ENCODE results near the gene SLC36A1.
A peak's percentile ranks its signal among the peaks of the same experiment; 100 is the strongest.
"Not testable (repeated sequence)": the region's sequence is repeated elsewhere in the genome, so short reads cannot be mapped to it uniquely, and the experiment has no call there.

The SLC36A1 gene

GRCh38 chr5:151447174-151448037, at the start of gene SLC36A1:
TSS of gene SLC36A1 (plus strand) at chr5:151447603. CDS start at chr5:151458793, 11,190 bp downstream.
- DNase-seq, result peak; percentile 81

GRCh38 chr5:151405334-151406160, 41.9 kb upstream of the SLC36A1 start:
- DNase-seq, result no peak

- no peak for DNase-seq
Observed at GRCh38 chr5:151406322-151406947, 41.0 kb upstream of the SLC36A1 start.

DNA sequence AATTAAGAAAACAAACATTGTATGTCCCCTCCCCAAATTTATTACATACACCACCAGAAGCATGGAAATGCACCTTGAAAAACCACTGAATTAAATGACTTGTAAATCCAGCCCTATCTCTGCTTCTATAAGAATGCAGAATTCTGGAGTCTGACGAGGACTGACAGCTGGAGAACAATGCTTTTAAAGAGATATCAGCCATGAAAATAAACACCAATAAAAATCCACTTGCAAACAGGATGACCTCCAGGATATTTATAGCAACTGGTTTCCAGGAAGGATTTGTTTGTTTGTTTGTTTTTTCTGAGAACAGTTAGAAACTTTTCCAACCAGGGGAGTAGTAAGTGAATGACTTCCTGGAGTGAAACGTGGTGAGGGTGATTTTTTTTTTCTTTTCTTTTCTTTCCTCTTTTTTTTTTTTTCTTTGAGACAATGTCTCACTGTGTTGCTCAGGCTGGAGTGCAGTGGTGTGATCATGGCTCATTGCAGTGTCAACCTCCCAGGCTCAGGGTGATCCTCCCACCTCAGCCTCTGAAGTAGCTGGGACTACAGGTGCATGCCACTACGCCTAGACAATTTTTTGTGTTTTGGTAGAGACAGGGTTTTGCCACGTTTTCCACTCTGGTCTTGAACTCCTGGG, 38.7 kb upstream of the SLC36A1 start:
- DNase-seq, result no peak

DNA sequence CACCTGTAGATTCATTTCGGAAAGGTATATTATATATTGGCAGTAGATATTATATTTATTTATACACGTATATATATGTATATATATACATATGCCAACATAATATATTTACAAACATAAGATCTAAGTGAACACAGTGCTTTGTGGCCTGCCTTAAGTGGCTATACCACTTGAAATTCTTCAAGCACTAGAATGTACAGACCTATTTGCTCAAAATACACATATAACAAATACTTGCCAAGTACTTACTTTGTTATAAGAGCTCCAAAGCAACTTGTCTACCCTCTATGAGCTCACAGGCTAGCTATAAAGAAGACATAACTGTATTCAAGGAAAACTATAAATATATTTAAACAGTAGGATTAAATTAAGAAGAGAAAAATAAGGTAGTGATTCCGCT, 33.6 kb upstream of the SLC36A1 start:
- no peak for DNase-seq

DNA sequence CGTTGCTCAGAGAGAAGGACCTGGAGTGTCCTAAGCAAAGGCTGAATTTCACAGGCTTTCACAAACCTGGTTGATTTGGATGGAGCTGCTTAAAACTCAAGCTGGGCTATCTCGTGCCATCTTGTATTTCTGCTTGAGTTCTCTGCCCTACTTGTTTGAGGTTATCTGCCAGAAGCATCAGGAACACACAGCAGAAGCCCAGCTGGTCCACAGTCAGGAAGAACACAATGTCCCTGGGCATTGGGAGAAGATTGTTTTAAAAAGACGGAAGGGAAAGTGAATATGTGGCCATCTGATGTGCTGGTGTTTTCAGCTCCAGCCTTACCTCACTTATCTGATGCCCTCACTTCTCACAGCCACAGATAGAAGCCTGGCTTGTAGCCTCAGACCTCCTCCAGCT, 32.9 kb upstream of the SLC36A1 start:
- no peak for DNase-seq

DNA sequence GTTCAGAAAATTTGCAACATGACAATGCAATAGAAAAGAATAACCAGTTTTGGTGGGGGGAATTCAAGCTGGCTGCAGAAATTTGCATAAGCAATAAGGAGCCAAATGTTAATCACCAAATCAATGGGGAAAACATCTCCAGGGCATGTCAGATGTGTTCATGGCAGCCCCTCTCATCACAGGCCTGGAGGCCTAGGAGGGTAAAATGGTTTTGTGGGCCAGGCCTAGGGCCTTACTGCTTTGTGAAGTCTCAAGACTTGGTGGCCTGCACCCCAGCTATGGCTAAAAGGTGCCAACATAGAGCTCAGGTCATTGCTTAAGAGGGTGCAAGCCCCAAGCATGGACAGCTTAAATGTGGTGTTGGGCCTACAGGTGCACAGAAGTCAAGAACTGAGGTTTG, 29.7 kb upstream of the SLC36A1 start:
- no peak for DNase-seq

DNA sequence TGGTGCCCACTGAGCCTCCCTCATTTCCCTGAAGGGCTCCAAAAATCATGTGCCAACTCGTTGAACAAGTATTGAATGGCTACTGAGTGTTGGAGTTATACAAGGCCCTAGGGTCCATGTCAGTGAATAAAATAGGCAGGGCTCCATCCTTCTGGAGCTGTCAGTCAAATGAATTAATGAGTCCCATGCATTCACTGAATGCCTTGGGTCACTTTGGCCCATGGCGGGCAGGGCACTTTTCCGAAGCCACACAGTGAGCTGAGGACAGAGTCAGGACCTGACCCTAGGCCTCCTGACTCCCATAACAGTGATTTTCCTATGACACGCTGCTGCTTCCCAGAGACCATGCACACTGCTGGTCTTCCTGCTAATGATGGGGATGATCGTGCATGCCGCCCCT, 27.3 kb upstream of the SLC36A1 start:
- no peak for DNase-seq

DNA sequence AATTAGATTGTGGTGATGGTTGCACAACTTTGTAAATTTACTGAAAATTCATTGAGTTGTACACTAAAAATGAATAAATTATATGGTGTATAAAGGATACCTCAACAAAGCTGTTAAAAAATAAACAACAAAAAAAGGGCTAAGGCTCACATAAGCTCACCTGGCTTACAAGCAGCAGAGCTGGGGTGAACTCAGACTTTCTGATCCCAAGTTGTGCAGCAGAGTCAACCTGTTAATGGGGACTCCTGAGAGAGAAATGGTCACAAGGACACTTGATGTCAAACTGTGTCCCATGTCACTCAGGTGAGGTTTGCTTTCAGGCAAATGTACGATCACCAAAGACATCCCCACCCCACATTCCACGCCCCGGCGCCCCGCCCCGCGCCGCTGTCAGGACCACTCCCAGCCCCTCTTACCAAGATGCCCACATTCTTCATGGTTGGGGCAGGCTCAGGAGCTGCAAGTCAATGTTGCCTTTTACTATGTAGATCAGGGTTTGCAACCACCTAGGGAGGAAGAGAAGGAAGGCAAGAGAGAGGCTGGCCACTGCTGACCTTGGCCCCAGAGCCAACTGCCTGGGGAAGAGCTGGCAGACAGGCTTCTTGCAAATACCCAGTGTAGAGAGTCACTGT, 22.4 kb upstream of the SLC36A1 start:
- no peak for DNase-seq

GRCh38 chr5:151426347-151426746, 21.1 kb upstream of the SLC36A1 start:
- DNase-seq, result not testable (repeated sequence)

GRCh38 chr5:151427258-151427657, 20.1 kb upstream of the SLC36A1 start:
- DNase-seq, result no peak

GRCh38 chr5:151430731-151431130, 16.7 kb upstream of the SLC36A1 start:
- DNase-seq, result no peak

GRCh38 chr5:151431666-151432065, 15.7 kb upstream of the SLC36A1 start:
- DNase-seq, result no peak

DNA sequence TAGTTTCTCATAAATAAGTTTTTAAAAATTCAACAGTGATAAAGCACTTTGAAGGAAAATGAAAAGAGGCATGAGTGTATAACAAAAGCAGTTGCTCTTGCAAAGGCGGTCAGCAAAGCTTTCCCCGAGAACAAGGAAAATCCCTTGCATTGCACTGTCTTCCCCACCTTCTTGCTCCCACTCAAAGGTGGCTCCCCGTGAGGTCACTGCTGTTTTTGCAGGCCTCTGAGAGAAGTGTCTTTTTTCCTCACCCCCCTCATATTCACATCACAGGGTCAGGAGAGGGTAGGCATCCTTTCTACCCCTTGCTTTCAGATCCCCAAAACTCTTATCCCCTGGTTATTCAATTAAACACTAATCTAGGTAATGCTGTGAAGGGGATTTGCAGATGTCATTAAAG, 15.2 kb upstream of the SLC36A1 start:
- no peak for DNase-seq

DNA sequence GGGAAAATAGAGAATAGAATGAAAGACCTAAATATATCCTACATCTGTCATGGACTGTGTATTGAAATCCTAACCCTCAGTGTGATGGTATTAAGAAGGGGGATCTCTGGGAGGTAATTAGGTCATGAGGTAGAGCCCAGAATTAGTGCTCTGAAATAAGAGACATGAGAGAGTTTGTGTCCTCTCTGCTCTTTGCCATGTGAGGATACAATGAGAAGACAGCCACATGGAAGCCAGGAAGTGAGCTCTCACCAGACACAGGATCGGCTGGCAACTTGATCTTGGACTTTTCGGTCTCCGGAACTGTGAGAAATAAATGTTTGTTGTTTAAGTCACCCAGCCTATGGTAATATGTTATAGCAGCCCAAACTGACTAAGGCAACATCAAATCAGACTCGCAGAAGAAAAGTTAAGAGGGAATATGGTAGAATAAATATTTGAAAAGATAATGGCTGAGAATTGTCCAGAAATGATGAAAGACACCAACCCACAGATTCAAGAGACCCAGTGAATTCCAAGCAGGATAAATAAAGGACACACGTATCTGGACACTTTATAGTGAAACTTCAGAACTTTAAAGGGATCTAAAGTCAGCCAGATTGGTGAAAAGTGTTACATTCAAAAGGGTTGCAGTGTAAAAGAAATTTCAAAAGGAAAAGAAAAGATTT, 12.7 kb upstream of the SLC36A1 start:
- DNase-seq, result no peak

DNA sequence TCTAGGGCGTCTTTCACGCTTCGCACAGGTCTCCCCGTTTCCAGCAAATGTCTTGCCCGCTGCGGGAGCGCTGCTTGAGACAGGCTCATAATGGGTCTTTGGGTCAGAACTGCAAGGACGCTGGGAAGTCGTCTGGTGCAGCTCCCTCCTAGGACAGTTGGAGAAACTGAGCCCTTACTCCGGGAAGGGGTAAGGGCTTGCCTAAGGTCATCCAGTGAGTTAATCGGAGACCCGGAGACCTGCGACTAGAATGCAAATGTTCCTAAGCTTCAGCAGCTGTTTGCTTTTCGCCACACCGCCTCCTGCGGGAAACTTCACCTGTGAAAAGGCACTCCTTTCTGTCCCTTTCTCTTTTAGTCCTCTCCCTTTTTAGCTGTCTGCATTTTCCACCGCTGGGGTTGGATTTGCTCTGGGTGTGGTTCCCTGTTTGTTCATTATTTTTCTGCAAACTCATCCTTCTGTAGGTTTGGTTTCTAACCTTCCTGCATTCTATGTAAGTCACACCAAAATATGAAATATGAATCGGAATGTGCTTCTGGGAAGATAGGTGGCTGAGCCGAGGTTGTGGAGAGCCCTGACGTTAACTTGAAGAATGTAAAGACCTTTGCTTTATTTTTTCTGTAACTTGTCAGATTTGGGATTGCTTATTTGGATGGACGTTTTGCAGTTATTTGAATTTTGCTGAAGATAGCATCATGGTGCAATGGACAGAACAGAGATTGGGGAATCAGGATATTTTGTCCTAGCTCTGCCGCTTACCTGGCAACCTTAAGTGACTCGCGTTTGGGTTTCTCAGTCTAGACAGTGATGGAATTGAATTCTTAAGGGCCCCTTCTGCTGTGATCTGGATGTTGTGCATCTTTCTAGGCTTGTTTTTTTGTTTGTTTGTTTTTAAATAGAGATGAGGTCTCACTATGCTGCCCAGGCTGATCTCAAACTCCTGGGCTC, 909 bp downstream of the SLC36A1 start:
- DNase-seq, result peak; percentile 8

GRCh38 chr5:151449297-151449696, 1.9 kb downstream of the SLC36A1 start:
- no peak for DNase-seq

DNA sequence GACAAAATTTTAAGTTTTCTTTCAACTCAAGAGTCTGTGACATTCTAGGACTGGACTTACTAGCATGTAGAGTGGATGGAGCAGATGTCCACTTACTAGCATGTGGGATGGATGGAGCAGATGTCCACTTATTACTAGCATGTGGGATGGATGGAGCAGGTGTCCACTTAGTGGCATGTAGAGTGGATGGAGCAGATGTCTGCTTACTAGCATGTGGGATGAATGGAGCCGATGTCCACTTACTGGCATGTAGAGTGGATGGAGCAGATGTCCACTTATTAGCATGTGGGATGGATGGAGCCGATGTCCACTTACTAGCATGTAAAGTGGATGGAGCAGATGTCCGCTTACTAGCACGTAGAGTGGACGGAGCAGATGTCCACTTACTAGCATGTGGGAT, 2.4 kb downstream of the SLC36A1 start:
- DNase-seq, result no peak

DNA sequence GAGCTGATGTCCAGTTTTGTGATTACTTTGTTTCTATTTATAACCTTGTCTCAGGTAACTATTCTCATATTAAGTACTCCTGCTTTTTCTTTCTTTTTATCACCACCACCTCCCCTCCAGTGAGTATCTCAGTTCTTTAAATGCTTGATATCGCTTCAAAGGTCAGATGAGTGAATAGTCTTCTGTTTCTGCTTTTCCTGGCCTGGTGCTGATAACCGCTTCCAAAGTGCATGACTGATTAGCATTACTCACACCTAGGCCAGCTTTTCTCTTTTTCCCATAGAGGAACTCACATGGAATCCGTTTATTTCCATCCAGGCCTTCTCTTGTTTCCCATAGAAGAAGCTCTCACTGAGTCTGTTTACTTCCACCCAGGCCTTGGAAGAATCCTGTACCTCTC, 3.2 kb downstream of the SLC36A1 start:
- no peak for DNase-seq

DNA sequence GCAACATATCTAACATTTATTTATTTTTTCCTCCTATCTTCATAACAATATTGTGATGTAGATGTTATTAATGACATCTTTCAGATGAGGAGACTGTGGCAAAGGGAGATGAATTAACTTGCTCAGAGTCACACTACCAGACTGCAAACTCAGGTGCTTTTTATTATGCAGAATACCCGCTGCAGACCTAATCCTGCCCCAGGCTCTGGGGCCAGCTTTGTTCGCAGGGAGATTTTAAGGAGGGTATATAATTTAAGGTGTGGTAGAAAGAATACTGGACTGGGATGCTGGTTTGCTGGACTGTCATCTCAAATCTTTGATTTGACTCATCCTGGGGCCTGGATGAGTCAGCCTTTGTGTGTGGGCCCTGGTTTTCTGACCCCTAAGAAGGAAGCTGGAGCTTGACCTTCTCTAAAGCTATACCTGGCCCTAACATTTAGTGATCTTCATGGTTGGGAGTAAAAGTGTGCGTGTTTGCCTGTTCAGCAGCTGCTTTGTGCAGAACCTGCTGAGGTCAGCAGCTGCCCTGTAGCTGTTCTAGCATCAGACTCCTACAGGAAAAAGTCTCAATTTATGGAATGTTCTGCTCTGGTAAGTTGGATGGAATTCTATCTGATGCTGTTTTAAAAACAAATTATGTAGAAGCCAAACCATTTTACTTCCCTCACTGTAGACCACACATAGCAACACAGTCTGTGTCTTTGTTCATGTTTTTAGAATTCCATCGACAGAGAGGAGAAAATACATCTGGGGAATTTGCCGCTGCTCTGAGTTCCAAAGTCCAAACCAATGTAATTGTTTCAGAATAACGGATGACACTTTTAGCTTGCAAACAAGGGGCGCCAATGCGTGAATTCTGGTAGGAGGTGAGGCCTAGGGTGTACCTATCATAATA, 4.5 kb downstream of the SLC36A1 start:
- no peak for DNase-seq

All from NCI-H1092 treated with DMSO at 0.1 percent for 48 hours (cell line).